22Rv1 (cell line): ENCODE data around the gene MBP.

Source experiments
- CTCF ChIP-seq: fragments of 450-650 bp; IDR thresholded peaks from 2 replicates; pipeline ENCODE4 v1.5.1; 2017; ENCODE audit warnings: mild to moderate bottlenecking
- ZFX ChIP-seq: fragments of 450-650 bp; IDR thresholded peaks from 2 replicates; pipeline ENCODE4 v1.6.1; 2017; ENCODE audit warnings: antibody characterized with exemption, borderline replicate concordance

GRCh38 chr18:77047803-77048419 is 84.7 kb downstream of the MBP start:
- TF ChIP-seq CTCF (no peak), ZFX (no peak)
